Ishikawa (cell line): Measurements from ENCODE around the gene FERMT1.

Source experiments
- CEBPB ChIP-seq: IDR thresholded peaks from 2 replicates; pipeline ENCODE4 v1.6.1; 2012
- CREB1 ChIP-seq: IDR thresholded peaks from 2 replicates; pipeline ENCODE4 v1.6.1; 2012; ENCODE audit warnings: low read depth
- EGR1 ChIP-seq: IDR thresholded peaks from 2 replicates; pipeline ENCODE4 v1.6.1; 2012
- EP300 ChIP-seq: IDR thresholded peaks from 2 replicates; pipeline ENCODE4 v1.6.1; 2012; ENCODE audit warnings: borderline replicate concordance
- FOXM1 ChIP-seq: IDR thresholded peaks from 2 replicates; pipeline ENCODE4 v1.6.1; 2012; ENCODE audit warnings: low read depth, borderline replicate concordance
- NFIC ChIP-seq: IDR thresholded peaks from 2 replicates; pipeline ENCODE4 v1.6.1; 2012
- RAD21 ChIP-seq: IDR thresholded peaks from 2 replicates; pipeline ENCODE4 v1.6.1; 2012; ENCODE audit warnings: low read depth
- TAF1 ChIP-seq: IDR thresholded peaks from 2 replicates; pipeline ENCODE4 v1.6.1; 2012; ENCODE audit warnings: low read depth, mild to moderate bottlenecking
- TCF12 ChIP-seq: IDR thresholded peaks from 2 replicates; pipeline ENCODE4 v1.6.1; 2012; ENCODE audit warnings: low read depth
- TEAD4 ChIP-seq: IDR thresholded peaks from 2 replicates; pipeline ENCODE4 v1.6.1; 2012
- USF1 ChIP-seq: IDR thresholded peaks from 2 replicates; pipeline ENCODE4 v1.6.1; 2012
- YY1 ChIP-seq: IDR thresholded peaks from 2 replicates; pipeline ENCODE4 v1.6.1; 2012; ENCODE audit warnings: low read depth
- ZBTB7A ChIP-seq: IDR thresholded peaks from 2 replicates; pipeline ENCODE4 v1.6.1; 2012; ENCODE audit warnings: low read depth
- TF ChIP-seq, protein P1 (sequence below): IDR thresholded peaks from 2 replicates; pipeline ENCODE4 v1.6.1; 2012
- TF ChIP-seq, protein P2 (sequence below): IDR thresholded peaks from 2 replicates; pipeline ENCODE4 v1.6.1; 2012; ENCODE audit warnings: low read depth, mild to moderate bottlenecking

FERMT1 gene

GRCh38 chr20:6070829-6071695 is 51.8 kb downstream of the FERMT1 start:
- no peak for TF ChIP-seq EP300
- TF ChIP-seq TAF1 = no peak
- peak; percentile 57 for TF ChIP-seq USF1
- TF ChIP-seq CEBPB = no peak

- TF ChIP-seq TEAD4 (no peak), NFIC (no peak), FOXM1 (no peak), EP300 (no peak), ZBTB7A (no peak), YY1 (no peak)
- TF ChIP-seq, protein P1, sequence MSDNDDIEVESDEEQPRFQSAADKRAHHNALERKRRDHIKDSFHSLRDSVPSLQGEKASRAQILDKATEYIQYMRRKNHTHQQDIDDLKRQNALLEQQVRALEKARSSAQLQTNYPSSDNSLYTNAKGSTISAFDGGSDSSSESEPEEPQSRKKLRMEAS = no peak
Observed at GRCh38 chr20:6069669-6070068, 53.2 kb downstream of the FERMT1 start.

GRCh38 chr20:6067763-6068318 is 55.0 kb downstream of the FERMT1 start:
- TF ChIP-seq TCF12 (no peak), NFIC (no peak), TEAD4 (no peak)

DNA sequence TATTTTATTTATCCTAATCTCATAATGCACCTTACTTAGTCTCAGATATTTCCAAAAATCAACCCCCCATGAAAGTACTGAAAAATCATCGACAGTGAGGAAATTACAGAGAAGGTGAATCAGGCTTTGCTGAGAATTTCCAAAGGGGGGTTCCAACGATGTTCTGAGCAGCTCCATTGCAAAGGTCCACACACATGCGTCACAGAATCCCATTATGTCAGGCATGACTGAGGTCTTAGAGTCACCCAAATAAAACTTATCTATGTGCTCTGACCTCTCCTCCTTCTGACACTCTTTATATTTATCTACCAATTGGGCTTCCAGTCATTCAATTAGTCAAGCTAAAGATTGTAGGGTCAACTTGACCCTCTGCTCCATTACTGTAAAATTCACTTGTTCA is 56.2 kb downstream of the FERMT1 start:
- TF ChIP-seq RAD21 (no peak), NFIC (no peak), ZBTB7A (no peak), EP300 (no peak), YY1 (no peak), TCF12 (no peak), TAF1 (no peak), FOXM1 (no peak), TEAD4 (no peak), USF1 (no peak), CEBPB (no peak), CREB1 (no peak), EGR1 (no peak)
- TF ChIP-seq, protein P2, sequence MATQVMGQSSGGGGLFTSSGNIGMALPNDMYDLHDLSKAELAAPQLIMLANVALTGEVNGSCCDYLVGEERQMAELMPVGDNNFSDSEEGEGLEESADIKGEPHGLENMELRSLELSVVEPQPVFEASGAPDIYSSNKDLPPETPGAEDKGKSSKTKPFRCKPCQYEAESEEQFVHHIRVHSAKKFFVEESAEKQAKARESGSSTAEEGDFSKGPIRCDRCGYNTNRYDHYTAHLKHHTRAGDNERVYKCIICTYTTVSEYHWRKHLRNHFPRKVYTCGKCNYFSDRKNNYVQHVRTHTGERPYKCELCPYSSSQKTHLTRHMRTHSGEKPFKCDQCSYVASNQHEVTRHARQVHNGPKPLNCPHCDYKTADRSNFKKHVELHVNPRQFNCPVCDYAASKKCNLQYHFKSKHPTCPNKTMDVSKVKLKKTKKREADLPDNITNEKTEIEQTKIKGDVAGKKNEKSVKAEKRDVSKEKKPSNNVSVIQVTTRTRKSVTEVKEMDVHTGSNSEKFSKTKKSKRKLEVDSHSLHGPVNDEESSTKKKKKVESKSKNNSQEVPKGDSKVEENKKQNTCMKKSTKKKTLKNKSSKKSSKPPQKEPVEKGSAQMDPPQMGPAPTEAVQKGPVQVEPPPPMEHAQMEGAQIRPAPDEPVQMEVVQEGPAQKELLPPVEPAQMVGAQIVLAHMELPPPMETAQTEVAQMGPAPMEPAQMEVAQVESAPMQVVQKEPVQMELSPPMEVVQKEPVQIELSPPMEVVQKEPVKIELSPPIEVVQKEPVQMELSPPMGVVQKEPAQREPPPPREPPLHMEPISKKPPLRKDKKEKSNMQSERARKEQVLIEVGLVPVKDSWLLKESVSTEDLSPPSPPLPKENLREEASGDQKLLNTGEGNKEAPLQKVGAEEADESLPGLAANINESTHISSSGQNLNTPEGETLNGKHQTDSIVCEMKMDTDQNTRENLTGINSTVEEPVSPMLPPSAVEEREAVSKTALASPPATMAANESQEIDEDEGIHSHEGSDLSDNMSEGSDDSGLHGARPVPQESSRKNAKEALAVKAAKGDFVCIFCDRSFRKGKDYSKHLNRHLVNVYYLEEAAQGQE = no peak
- TF ChIP-seq, protein P1 = no peak

GRCh38 chr20:6061544-6061943 is 61.3 kb downstream of the FERMT1 start:
- TF ChIP-seq NFIC = no peak
- no peak for TF ChIP-seq ZBTB7A
- no peak for TF ChIP-seq CEBPB
- TF ChIP-seq FOXM1 = no peak
- TF ChIP-seq USF1 = no peak
- TF ChIP-seq TAF1 = no peak
- no peak for TF ChIP-seq TCF12
- TF ChIP-seq RAD21 = no peak
- TF ChIP-seq CREB1 = no peak
- no peak for TF ChIP-seq TEAD4
- TF ChIP-seq, protein P1 = no peak
- TF ChIP-seq, protein P2 = no peak
- no peak for TF ChIP-seq EP300

GRCh38 chr20:6060213-6060612 is 62.6 kb downstream of the FERMT1 start:
- TF ChIP-seq, protein P2 = no peak
- TF ChIP-seq EP300 = no peak
- TF ChIP-seq CEBPB = no peak
- TF ChIP-seq RAD21 = no peak
- TF ChIP-seq FOXM1 = no peak
- TF ChIP-seq, protein P1 = no peak
- TF ChIP-seq TEAD4 = no peak
- no peak for TF ChIP-seq TAF1
- no peak for TF ChIP-seq YY1
- TF ChIP-seq NFIC = no peak
- no peak for TF ChIP-seq ZBTB7A
- TF ChIP-seq CREB1 = no peak
- no peak for TF ChIP-seq USF1
- no peak for TF ChIP-seq EGR1
- TF ChIP-seq TCF12 = no peak
